ENCODE results near the gene HECW1. TPM values are rescaled to one million over a fixed set of nuclear protein-coding genes. Genes with fewer than 3 reads are reported as not detected.

The HECW1 gene
- total RNA-seq, 1 experiment from 2014 or later, result 0.77 TPM

- BruUV-seq (replicated peaks), result no TSS peak
- Histone ChIP-seq H3K36me3 (ENCODE audit: control insufficient read depth, insufficient read depth, low read length) (no peaks in the 10 kb centered on the region), H3K4me3 (ENCODE audit: low read depth in 2 of 2, low read length in 2 of 2) (no peak overlapping the region), H3K27ac (ENCODE audit: low read length) (no peak overlapping the region), H3K27me3 (ENCODE audit: control insufficient read depth, insufficient read depth, low read length) (peaks cover 5% of the 10 kb centered on the region; the same call in 1 of the 2 replicates), H3K4me1 (ENCODE audit: control insufficient read depth, insufficient read depth, low read length) (no peaks in the 10 kb centered on the region), H3K9me3 (ENCODE audit: control insufficient read depth, insufficient read depth, low read depth, low read length) (no peaks in the 10 kb centered on the region)
- in situ Hi-C loops (cut with HindIII; ENCODE audit: low pct_unique_long_range_greater_than_20kb, low sequenced_read_pairs), result no loop called here
- POLR2A ChIA-PET, result no interaction called here
- DNase-seq (ENCODE audit: low read depth, low spot score) (no peak), ATAC-seq (no peak)
- CTCF ChIA-PET, result no interaction called here
- intact Hi-C loops (cut with micrococcal nuclease; ENCODE audit: unreplicated experiment), result no loop called here
- TF ChIP-seq POLR2AphosphoS5 (IDR thresholded peaks at IDR 0.05; ENCODE audit: low read depth, low read length), result no peak
- TF ChIP-seq TCF7L2 (IDR thresholded peaks at IDR 0.05; ENCODE audit: low read depth, low read length), result no peak
- TF ChIP-seq SIN3A (IDR thresholded peaks at IDR 0.05; ENCODE audit: borderline replicate concordance, insufficient read depth, low read depth, low read length), result no peak
- no peak for TF ChIP-seq CTCF (IDR thresholded peaks at IDR 0.05)
- no peak for TF ChIP-seq REST (IDR thresholded peaks at IDR 0.05; ENCODE audit: insufficient read depth in 1 of 2, low read depth in 2 of 2, low read length in 1 of 2)
Observed at GRCh38 chr7:43311694-43312093, 199.2 kb downstream of the HECW1 start.

- DNase-seq (ENCODE audit: low read depth, low spot score), result no peak
- POLR2A ChIA-PET, result no interaction called here
Observed at GRCh38 chr7:43313628-43314378, 201.4 kb downstream of the HECW1 start.

More at GRCh38 chr7:43313628-43314378, 201.4 kb downstream of the HECW1 start:
- no TSS peak for BruUV-seq (replicated peaks)
- H3K36me3 ChIP-seq (ENCODE audit: control insufficient read depth, insufficient read depth, low read length), result no peaks in the 10 kb centered on the region
- H3K4me1 ChIP-seq (ENCODE audit: control insufficient read depth, insufficient read depth, low read length), result no peaks in the 10 kb centered on the region
- in situ Hi-C loops (cut with HindIII; ENCODE audit: low pct_unique_long_range_greater_than_20kb, low sequenced_read_pairs) (no loop called here), intact Hi-C loops (cut with micrococcal nuclease; ENCODE audit: unreplicated experiment) (no loop called here)
- CTCF ChIA-PET, result no interaction called here
- no peak for ATAC-seq
- H3K27ac ChIP-seq (ENCODE audit: low read length), result no peak overlapping the region
- H3K9me3 ChIP-seq (ENCODE audit: control insufficient read depth, insufficient read depth, low read depth, low read length), result no peaks in the 10 kb centered on the region
- no peak overlapping the region for H3K4me3 ChIP-seq (ENCODE audit: low read depth in 2 of 2, low read length in 2 of 2)
- H3K27me3 ChIP-seq (ENCODE audit: control insufficient read depth, insufficient read depth, low read length), result no peaks in the 10 kb centered on the region
- TF ChIP-seq CTCF (IDR thresholded peaks at IDR 0.05) (no peak), TCF7L2 (IDR thresholded peaks at IDR 0.05; ENCODE audit: low read depth, low read length) (no peak), POLR2AphosphoS5 (IDR thresholded peaks at IDR 0.05; ENCODE audit: low read depth, low read length) (no peak), REST (IDR thresholded peaks at IDR 0.05; ENCODE audit: insufficient read depth in 1 of 2, low read depth in 2 of 2, low read length in 1 of 2) (no peak), SIN3A (IDR thresholded peaks at IDR 0.05; ENCODE audit: borderline replicate concordance, insufficient read depth, low read depth, low read length) (no peak)
